Measurements from ENCODE around the gene WBP1L.

WBP1L gene

DNA sequence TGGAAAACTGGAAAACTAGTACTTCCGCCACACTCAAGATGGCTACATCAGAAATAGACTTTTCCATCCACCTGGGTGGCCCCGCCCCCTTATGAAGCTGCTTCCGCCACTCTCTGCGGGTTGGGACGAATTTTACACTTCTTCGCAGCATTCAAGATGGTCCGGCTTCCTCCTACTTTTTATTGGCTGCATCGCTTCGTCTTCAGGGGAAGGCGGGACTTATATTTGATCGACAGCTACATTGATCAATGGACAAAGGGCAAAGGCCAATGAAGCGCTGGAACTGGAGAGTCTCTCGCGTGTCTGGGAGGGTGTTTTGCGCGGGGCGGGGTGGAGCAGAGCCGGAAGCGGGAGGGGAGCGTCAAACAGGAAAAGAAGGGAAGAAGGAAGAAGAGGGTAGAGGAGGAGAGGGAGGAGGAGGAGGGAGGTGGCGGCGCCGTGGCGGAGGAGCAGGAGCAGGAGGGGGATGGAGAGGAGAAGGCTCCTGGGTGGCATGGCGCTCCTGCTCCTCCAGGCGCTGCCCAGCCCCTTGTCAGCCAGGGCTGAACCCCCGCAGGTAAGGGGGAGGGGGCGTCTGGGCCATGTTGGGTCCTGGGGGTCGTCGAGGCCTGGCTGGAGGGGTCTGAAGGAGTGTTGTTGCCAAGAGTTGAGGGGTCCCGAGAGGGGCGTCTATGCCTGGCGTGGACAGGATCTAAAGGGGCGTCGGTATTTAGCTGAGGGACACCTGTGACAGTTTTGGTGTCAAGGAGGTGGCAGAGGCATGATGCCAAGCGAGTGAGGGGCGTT, at the start of gene WBP1L (continued):
- TF ChIP-seq, protein P1, sequence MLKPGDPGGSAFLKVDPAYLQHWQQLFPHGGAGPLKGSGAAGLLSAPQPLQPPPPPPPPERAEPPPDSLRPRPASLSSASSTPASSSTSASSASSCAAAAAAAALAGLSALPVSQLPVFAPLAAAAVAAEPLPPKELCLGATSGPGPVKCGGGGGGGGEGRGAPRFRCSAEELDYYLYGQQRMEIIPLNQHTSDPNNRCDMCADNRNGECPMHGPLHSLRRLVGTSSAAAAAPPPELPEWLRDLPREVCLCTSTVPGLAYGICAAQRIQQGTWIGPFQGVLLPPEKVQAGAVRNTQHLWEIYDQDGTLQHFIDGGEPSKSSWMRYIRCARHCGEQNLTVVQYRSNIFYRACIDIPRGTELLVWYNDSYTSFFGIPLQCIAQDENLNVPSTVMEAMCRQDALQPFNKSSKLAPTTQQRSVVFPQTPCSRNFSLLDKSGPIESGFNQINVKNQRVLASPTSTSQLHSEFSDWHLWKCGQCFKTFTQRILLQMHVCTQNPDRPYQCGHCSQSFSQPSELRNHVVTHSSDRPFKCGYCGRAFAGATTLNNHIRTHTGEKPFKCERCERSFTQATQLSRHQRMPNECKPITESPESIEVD (tag by site-specific recombination; IDR thresholded peaks at IDR 0.05), result no peak; the same call in 1 of the 2 replicates
- TF ChIP-seq ZBTB7A (tag by site-specific recombination; IDR thresholded peaks at IDR 0.05; ENCODE audit: low read depth) (peak; percentile 96; the same call in 1 of the 2 replicates), ZNF518A (tag by site-specific recombination; conservative IDR thresholded peaks at IDR 0.05; ENCODE audit: low read depth) (peak; percentile 62), ZNF639 (tag by site-specific recombination; IDR thresholded peaks at IDR 0.05) (peak; percentile 60; the same call in 1 of the 2 replicates), ZNF26 (tag by site-specific recombination; IDR thresholded peaks at IDR 0.05) (no peak), ZNF2 (tag by site-specific recombination; IDR thresholded peaks at IDR 0.05) (peak; percentile 50), ZXDB (tag by site-specific recombination; IDR thresholded peaks at IDR 0.05) (peak; percentile 68), SP3 (tag by site-specific recombination; IDR thresholded peaks at IDR 0.05) (peak; percentile 100), ZFP37 (tag by site-specific recombination; IDR thresholded peaks at IDR 0.05) (0 out of 2 replicates have a peak, but pooled peaks have one; percentile 20), ZNF169 (tag by site-specific recombination; IDR thresholded peaks at IDR 0.05) (no peak), KLF16 (tag by site-specific recombination; IDR thresholded peaks at IDR 0.05) (peak; percentile 85), WT1 (tag by site-specific recombination; IDR thresholded peaks at IDR 0.05) (peak; percentile 56; the same call in 1 of the 2 replicates), ZNF157 (tag by site-specific recombination; IDR thresholded peaks at IDR 0.05) (no peak), IKZF3 (tag by site-specific recombination; IDR thresholded peaks at IDR 0.05) (peak; percentile 98), GLI4 (tag by site-specific recombination; IDR thresholded peaks at IDR 0.05) (peak; percentile 52; the same call in 1 of the 2 replicates), ZNF280D (tag by site-specific recombination; IDR thresholded peaks at IDR 0.05) (no peak), ZNF843 (tag by site-specific recombination; IDR thresholded peaks at IDR 0.05) (peak; percentile 60), ZNF664 (tag by site-specific recombination; IDR thresholded peaks at IDR 0.05) (no peak), SALL2 (tag by site-specific recombination; IDR thresholded peaks at IDR 0.05; ENCODE audit: borderline replicate concordance) (no peak), ZNF394 (tag by site-specific recombination; IDR thresholded peaks at IDR 0.05; ENCODE audit: borderline replicate concordance) (0 out of 2 replicates have a peak, but pooled peaks have one; percentile 10), KLF7 (tag by site-specific recombination; IDR thresholded peaks at IDR 0.05; ENCODE audit: borderline replicate concordance) (no peak), GLIS2 (tag by site-specific recombination; IDR thresholded peaks at IDR 0.05) (peak; percentile 50), ZNF423 (tag by site-specific recombination; IDR thresholded peaks at IDR 0.05) (no peak; the same call in 1 of the 2 replicates), YY1 (tag by site-specific recombination; IDR thresholded peaks at IDR 0.05) (peak; percentile 92)
